Measurements from ENCODE around the gene PTN.

GRCh38 chr7:137335814-137336213, 7.7 kb downstream of the PTN start:
- TF ChIP-seq CTCF (conservative IDR thresholded peaks at IDR 0.05 in 1 of 2, IDR thresholded peaks at IDR 0.05 in 1 of 2; ENCODE audit: low read depth in 1 of 2, low read length in 2 of 2) = no peak
- TF ChIP-seq EZH2 (IDR thresholded peaks at IDR 0.05; ENCODE audit: low read length, missing control alignments) = no peak
